Smooth muscle cell (in vitro differentiated cells): Measurements from ENCODE around the gene FIBCD1. TPM values are rescaled to one million over a fixed set of nuclear protein-coding genes. Genes with fewer than 3 reads are reported as not detected.

Source experiments
- DNase-seq: peaks from one replicate; lab custom pipeline; 2025; ENCODE audit not compliant: unreplicated experiment; lab: John Stamatoyannopoulos, UW
- H2AFZ ChIP-seq: fragments of 200-600 bp; sonication (generic); 2 replicates; pipeline ENCODE4 v1.6.0; 2016; ENCODE audit warnings: antibody characterized with exemption, low read depth, mild to moderate bottlenecking
- H3F3A ChIP-seq: fragments of 200-600 bp; sonication (generic); 2 replicates; pipeline ENCODE4 v1.6.0; 2017; ENCODE audit warnings: antibody characterized with exemption, low read depth
- H3K27ac ChIP-seq: fragments of 200-600 bp; sonication (generic); 2 replicates; pipeline ENCODE4 v1.5.1; 2016; ENCODE audit warnings: low read depth, mild to moderate bottlenecking
- H3K27me3 ChIP-seq: fragments of 200-600 bp; sonication (generic); 2 replicates; pipeline ENCODE4 v1.6.1; 2016; ENCODE audit warnings: low read depth, mild to moderate bottlenecking
- H3K36me3 ChIP-seq: fragments of 200-600 bp; sonication (generic); 2 replicates; pipeline ENCODE4 v1.5.1; 2016; ENCODE audit warnings: low read depth
- H3K4me1 ChIP-seq: fragments of 200-600 bp; sonication (generic); 2 replicates; pipeline ENCODE4 v1.5.1; 2016; ENCODE audit warnings: low read depth
- H3K4me2 ChIP-seq: fragments of 200-600 bp; sonication (generic); 2 replicates; pipeline ENCODE4 v1.6.0; 2016; ENCODE audit warnings: mild to moderate bottlenecking
- H3K4me3 ChIP-seq: fragments of 200-600 bp; sonication (generic); 2 replicates; pipeline ENCODE4 v1.5.1; 2016; ENCODE audit warnings: mild to moderate bottlenecking
- H3K79me2 ChIP-seq: fragments of 200-600 bp; sonication (generic); 2 replicates; pipeline ENCODE4 v1.6.0; 2016; ENCODE audit warnings: low read depth, mild to moderate bottlenecking
- H3K9ac ChIP-seq: fragments of 200-600 bp; sonication (generic); 2 replicates; pipeline ENCODE4 v1.6.0; 2016; ENCODE audit warnings: low read depth
- H3K9me3 ChIP-seq: fragments of 200-600 bp; sonication (generic); replicated peaks from 2 replicates; pipeline ENCODE4 v1.5.1; 2016; ENCODE audit warnings: low read depth
- H4K20me1 ChIP-seq: fragments of 200-600 bp; sonication (generic); 2 replicates; pipeline ENCODE4 v1.6.0; 2016; ENCODE audit warnings: low read depth
- WGBS: methylation state at CpG from one replicate; pipeline ENCODE4 v1.1.7; 2016; ENCODE audit warnings: low lambda C conversion rate; 5-methylcytosine and 5-hydroxymethylcytosine counted together
- polyA plus RNA-seq: library from polyadenylated mRNA; unstranded; fragments of >200 nt; fragmentation: Nextera tagmentation; extraction: Ambion mirVana; gene quantifications from 2 replicates; pipeline ENCODE4 v1.2.1, GENCODE V29; 2016
- total RNA-seq: library from RNA; depleted of rRNA; stranded (reverse); fragments of >200 nt; gene quantifications from 2 replicates; pipeline ENCODE4 v1.2.3, GENCODE V29; 2014
- TF ChIP-seq, protein P1 (sequence below): fragments of 200-600 bp; sonication (generic); IDR thresholded peaks from 2 replicates; pipeline ENCODE4 v1.5.1; 2017; ENCODE audit warnings: borderline replicate concordance, mild to moderate bottlenecking, antibody characterized with exemption; ENCODE audit not compliant: insufficient read depth, poor library complexity, severe bottlenecking

FIBCD1 gene
- total and polyA plus RNA-seq, 2 experiments from 2014 or later, result 1.8 to 4.7 TPM

DNA sequence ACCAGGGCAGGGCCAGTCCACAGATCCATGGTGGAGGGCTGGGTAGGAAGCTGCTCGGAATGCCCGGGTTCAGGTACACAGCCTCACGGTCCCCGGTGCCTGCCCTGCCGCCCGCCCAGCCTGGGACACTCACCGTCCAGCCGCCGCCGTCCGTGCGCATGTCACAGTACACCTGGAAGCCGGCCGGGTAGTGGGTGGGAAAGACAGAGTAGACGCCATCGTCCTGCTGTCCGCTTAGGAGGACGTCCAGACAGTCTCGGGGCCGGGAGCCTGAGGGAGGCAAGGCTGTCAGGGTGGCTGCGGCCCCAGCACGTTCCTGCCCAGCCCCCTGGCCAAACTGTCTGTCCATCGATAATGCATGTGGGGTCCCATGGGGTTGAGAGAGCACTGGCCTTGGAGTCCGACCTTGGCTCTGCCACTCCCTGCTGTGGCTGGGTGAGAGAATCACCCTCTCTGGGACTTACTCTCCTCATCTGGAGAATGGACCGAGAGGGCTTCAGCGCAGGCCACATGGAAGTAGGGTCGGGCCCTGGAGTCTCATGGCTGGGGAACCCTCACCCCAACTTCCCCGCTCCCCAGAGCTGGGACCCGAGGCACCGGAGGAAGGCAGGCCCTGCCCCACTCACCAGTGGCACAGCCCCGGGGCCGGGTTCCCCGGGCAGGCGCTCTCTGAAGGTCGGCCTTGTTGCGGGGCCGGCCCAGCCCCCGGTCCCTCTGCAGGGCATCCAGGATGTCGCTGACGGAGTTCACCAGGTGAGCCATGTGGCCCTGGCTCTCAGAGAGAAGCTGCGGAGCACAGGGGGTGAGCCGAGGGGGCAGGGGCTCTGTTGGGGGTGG is 15.2 kb downstream of the FIBCD1 start:
- no peak overlapping the region for H3K4me3 ChIP-seq
- H3K9me3 ChIP-seq, result no peaks in the 10 kb centered on the region
- no peaks in the 10 kb centered on the region for H3F3A ChIP-seq
- H3K27me3 ChIP-seq, result no peaks in the 10 kb centered on the region
- 95% methylated on average over 41 of the region's 42 CpGs for WGBS
- TF ChIP-seq, protein P1, sequence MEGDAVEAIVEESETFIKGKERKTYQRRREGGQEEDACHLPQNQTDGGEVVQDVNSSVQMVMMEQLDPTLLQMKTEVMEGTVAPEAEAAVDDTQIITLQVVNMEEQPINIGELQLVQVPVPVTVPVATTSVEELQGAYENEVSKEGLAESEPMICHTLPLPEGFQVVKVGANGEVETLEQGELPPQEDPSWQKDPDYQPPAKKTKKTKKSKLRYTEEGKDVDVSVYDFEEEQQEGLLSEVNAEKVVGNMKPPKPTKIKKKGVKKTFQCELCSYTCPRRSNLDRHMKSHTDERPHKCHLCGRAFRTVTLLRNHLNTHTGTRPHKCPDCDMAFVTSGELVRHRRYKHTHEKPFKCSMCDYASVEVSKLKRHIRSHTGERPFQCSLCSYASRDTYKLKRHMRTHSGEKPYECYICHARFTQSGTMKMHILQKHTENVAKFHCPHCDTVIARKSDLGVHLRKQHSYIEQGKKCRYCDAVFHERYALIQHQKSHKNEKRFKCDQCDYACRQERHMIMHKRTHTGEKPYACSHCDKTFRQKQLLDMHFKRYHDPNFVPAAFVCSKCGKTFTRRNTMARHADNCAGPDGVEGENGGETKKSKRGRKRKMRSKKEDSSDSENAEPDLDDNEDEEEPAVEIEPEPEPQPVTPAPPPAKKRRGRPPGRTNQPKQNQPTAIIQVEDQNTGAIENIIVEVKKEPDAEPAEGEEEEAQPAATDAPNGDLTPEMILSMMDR, result no peak
- H3K27ac ChIP-seq, result no peak overlapping the region
- H3K9ac ChIP-seq, result no peak overlapping the region
- no peak overlapping the region for H2AFZ ChIP-seq
- peaks cover 11% of the 10 kb centered on the region for H3K4me1 ChIP-seq
- no peaks in the 10 kb centered on the region for H3K36me3 ChIP-seq
- no peak overlapping the region for H3K4me2 ChIP-seq
- H3K79me2 ChIP-seq, result no peaks in the 10 kb centered on the region
- DNase-seq, result no peak
- H4K20me1 ChIP-seq, result no peaks in the 10 kb centered on the region

DNA sequence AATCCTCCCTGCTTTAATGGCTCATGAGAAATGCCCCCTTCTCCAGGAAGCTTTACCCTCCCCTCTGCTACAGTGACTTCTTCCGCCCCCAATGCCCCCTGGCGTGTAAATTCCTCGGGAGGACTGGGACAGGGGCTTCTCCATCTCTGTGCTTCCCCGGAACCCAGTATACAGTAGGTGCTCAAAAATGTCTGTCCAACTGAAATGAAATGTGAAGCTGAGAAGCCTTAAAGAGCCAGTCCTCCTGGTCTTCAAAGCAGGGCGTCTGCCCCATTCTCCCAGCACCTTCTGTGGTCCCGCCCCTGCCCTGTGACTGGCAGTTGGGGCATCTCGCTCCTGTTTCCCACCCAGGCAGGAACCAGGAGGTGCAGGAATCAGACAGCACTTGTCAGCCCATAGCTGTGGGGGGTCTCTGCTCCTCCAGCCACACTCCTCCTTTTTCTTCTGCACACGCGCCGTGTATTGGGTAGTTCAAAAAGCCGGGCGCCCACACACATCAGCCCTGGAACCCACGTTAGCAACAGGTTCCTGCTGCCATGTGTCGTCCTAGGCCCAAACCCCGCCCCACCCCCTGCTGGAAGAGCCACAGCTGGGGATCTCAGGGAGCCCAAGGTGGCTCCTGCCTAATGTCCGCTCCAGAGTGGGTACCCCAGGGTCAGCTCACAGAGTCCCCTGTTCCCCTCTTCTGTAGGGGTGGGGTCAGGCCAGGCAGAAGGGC is 16.0 kb downstream of the FIBCD1 start:
- H3K27me3 ChIP-seq, result no peaks in the 10 kb centered on the region
- TF ChIP-seq, protein P1, result no peak
- H3K27ac ChIP-seq, result no peak overlapping the region
- H2AFZ ChIP-seq, result no peak overlapping the region
- H3F3A ChIP-seq, result no peaks in the 10 kb centered on the region
- no peaks in the 10 kb centered on the region for H3K79me2 ChIP-seq
- WGBS, result 90% methylated on average over 16 of the region's 16 CpGs
- peaks cover 7% of the 10 kb centered on the region for H3K4me1 ChIP-seq
- H3K4me2 ChIP-seq, result no peak overlapping the region
- H3K36me3 ChIP-seq, result no peaks in the 10 kb centered on the region
- H3K9ac ChIP-seq, result no peak overlapping the region
- no peak overlapping the region for H3K4me3 ChIP-seq
- no peak for DNase-seq
- H3K9me3 ChIP-seq, result no peaks in the 10 kb centered on the region
- no peaks in the 10 kb centered on the region for H4K20me1 ChIP-seq

DNA sequence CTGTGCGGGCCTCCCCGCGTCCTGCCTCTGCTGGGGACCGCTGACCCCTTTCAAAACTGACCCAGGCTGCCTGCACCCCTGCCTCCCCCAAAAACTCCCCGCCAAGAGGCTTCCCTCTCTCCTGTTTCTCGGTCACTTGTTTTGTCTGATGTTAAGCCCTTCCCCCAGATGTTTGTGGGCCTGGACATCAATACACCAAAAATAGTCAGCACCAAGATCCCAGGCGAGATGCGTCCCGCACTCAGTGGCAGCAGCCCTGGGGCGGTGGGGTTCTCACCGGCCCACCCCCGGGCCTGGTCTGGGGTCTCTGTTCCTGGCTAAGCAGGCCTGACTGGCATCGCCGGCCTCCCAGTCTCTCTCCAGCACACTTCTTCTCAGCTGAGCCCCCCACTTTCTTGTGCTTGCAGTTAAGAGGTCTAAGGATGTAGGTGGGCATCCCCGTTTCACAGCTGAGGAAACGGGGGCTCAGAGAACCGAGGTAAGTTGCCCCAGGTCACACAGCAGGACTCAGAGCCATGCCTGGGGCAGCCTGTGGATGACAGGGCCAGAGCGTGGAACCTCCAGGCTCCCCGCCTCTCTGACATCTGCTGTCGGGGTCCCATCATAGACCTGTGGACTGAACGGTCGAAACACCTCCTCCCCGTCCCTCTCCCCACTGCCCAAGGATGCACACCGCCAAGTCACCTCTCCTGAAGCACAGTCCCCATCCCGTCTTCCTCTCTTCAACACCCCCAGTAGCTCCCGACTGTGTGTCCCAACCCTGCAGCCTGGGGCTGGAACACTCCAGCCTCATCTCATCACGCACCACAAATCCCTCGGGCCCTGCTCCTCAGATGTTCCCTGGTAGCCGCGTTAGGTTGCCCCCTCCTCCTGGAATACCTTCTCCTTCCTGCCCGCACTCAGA is 16.8 kb downstream of the FIBCD1 start:
- H3K9ac ChIP-seq, result no peak overlapping the region
- no peaks in the 10 kb centered on the region for H4K20me1 ChIP-seq
- no peaks in the 10 kb centered on the region for H3K27me3 ChIP-seq
- H3K9me3 ChIP-seq, result no peaks in the 10 kb centered on the region
- H2AFZ ChIP-seq, result no peak overlapping the region
- no peak overlapping the region for H3K27ac ChIP-seq
- H3K4me3 ChIP-seq, result no peak overlapping the region
- no peak overlapping the region for H3K4me2 ChIP-seq
- DNase-seq, result no peak
- no peaks in the 10 kb centered on the region for H3K79me2 ChIP-seq
- no peaks in the 10 kb centered on the region for H3K36me3 ChIP-seq
- H3K4me1 ChIP-seq, result peaks cover 5% of the 10 kb centered on the region
- TF ChIP-seq, protein P1, result no peak
- 91% methylated on average over 31 of the region's 31 CpGs for WGBS
- H3F3A ChIP-seq, result no peaks in the 10 kb centered on the region
